GM12872 (cell line): Measurements from ENCODE around the gene TSPAN4.
A peak's percentile ranks its signal among the peaks of the same experiment; 100 is the strongest.

Source experiments
- CTCF ChIP-seq: IDR thresholded peaks from 3 replicates; pipeline ENCODE4 v1.5.1; 2011; ENCODE audit warnings: low read depth, mild to moderate bottlenecking, low read length, moderate library complexity; ENCODE audit not compliant: insufficient read depth

TSPAN4 gene

DNA sequence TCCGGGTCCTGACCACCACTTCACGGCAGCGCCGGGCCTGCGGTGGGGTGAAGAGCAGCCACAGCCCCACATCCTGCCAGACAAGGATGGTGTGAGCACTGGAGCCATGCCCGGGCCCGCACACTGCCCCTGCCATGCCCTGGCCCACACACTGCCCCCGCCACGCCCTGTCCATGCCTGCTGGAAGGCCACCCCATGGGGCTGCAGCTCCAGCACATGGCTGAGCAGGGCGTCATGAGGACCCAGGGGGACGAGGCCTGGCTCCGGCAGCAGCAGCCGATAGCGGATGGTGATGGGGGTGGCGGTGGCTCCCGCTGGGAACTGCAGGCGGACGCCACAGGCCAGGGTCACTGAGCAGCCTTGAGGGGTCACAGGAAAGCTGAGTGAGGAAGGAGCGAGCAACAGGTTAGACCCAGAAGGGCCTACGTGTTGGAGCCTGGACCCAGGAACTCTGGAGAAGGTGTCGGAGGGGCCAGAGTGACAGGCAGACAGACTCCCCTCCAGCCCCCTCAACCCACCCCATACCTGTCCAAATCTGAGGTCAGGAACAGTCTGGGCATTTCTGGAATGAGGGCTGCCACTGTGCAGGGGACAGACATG, 40.5 kb upstream of the TSPAN4 start:
- TF ChIP-seq CTCF: no peak

GRCh38 chr11:802693-803466, 39.8 kb upstream of the TSPAN4 start:
- TF ChIP-seq CTCF: no peak

GRCh38 chr11:803467-803742, 39.2 kb upstream of the TSPAN4 start:
- TF ChIP-seq CTCF: no peak

DNA sequence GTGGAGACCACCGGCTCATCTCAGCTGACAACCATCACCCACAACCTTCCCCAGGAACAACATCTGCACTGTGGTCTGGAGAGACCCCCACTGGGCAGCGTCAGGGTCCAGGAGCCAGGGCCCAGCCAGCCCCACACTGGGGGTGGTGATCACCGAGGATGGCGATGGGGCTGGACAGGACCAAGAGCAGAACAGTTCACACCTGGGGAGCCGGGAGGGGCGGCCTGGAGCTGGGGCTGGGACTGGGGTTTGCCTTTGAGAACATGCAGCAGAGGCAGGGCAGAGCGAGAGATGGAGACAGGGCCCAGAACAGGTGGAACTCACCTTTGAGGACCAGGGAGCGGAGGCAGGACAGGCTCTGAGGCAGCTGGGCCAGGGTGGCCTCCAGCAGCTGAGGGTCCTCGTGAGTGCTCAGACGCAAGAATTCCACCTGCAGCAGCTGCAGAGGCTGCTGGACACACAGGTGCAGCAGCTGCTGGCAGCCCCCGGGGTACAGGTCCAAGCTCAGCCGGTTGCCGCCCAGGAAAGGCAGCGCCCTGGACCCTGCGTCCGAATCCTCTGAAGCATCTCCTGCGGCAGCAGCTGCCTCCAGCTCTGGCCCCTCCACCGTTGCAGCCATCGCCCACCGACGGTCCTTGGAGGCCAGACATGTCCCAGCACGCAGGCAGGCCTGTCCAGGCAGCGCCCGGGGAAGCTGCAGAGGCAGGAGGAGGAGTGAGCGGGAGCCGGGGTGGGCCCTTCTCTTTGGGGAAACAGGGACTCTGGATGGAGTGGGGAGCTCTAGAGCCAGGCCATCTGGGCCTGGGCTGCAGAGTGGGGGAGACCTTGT, 38.7 kb upstream of the TSPAN4 start:
- TF ChIP-seq CTCF: no peak

- no peak for TF ChIP-seq CTCF
Measured at GRCh38 chr11:804599-804964, 38.1 kb upstream of the TSPAN4 start.

DNA sequence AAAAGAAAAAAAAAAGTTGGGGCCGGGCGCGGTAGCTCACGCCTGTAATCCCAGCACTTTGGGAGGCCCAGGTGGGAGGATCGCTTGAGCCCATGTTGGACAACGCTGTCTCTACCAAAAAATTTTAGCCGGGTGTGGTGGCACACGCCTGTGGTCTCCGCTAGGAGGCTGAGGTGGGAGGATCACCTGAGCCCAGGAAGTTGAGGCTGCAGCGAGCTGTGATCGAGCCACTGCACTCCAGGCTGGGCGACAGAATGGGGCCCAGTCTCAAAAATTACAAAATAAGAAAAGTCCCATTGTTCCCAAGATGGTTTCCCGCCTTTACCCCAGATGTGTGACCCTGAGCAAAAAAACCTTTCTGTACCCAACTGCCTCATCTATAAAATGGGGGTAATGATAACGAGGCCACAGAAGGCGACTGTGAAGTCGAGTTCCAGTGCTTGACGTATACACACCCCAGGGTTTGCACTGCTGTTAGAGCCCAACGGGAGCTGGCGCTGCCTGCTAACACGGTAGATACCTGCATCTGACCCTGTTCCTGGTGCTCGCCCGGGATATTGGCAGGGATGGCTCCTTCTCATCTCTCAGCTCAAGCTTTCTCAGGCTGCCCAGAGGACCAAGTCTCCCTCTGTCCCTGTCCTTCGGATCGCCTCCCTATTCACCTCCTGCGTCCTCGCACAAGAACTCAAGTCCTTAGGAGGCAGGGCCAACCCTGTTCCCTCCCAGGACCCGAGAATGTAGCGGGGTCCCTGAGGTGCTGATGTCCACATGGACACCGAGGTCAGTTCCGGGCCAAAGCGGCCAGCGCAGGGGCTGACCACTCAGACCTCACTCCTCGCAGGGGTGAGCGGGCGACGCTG, 34.0 kb upstream of the TSPAN4 start:
- TF ChIP-seq CTCF: peak; percentile 31; the same call in 2 of the 3 replicates

DNA sequence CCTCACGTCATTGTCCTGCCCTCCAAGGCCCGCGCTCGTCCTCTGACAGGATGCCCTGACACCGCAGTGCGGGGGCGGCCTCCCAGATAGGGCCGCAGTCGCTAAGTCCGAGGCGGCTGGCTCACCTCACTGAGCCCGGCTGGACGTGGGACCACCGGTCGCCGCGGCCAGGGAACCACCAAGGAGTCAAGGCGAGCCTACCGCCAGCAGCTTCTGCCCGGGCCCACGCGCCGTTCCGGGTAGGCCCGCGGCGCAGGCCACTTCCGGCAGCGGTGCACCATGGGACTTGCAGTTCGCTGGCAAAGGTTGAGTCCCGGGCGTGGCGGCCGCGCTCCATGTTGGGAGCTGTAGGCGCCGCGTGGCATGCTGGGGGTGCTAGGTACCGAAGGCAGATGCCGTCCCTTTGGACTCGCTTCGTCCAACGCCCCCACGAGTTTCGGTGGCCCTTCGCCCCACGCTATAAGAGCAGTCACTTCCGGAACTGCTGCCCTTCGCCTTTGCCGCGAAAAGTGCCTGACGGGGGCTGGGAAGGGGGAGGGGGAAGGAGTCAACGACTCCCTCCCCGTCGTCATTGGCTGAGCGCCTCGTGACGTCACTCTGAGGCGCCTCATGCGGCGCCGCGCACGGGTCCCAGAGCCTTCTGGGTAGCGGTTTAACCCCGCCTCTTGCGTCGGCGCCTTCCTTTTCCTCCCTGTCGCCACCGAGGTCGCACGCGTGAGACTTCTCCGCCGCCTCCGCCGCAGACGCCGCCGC, 33.2 kb upstream of the TSPAN4 start, which contains the start of gene RPLP2:
Gene RPLP2, plus strand, starts transcription at position 681 of the 753 bp plus-strand sequence. CDS start 268 bp downstream, outside the sequence.
- TF ChIP-seq CTCF: no peak
